CD4-positive, alpha-beta T cell treated with Interleukin-15 for 4 hours (primary cell): ENCODE measurements around the gene FAM168A.

Source experiments
- DNase-seq: peaks from one replicate; pipeline ENCODE4 v3.0.0-alpha.2; 2020; ENCODE audit warnings: low spot score

The FAM168A gene

DNA sequence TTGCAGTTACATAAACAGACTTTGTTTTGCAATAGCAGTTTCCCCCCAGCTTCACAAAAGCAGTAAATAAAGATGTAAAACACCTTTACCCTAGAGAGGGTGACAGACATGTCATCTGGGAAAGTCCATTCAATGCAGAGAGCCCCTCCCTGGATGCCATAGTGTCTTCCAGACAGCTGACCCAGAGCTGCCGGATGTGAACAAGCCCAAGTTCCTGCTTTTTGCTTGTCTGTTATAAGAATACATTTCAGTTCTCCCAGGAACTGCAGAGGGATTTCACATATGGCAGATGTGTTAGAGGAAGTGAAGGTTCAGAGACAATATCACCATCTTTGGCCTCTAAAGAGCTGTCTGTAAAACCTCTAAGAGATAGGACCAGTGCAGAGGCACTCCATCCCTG is 172.8 kb downstream of the FAM168A start:
- no peak for DNase-seq

DNA sequence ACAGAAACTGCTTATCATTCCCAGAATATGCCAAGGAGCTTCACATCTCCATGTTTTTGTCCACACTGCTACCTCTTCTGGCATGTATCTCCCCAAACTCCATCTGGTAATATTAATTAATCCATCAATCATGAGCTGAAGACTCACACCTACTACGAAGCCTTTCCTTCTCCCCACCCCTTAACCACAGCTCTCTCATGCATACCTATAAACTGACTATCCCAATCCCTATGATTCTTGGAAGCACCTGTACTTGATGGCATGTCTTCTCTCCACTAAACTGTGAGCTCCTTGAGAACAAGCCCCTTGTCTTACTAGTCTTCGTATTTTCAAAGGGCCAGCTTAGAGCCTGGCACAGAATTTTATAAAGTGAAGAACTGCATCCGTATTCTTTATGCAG is 174.4 kb downstream of the FAM168A start:
- DNase-seq = no peak

DNA sequence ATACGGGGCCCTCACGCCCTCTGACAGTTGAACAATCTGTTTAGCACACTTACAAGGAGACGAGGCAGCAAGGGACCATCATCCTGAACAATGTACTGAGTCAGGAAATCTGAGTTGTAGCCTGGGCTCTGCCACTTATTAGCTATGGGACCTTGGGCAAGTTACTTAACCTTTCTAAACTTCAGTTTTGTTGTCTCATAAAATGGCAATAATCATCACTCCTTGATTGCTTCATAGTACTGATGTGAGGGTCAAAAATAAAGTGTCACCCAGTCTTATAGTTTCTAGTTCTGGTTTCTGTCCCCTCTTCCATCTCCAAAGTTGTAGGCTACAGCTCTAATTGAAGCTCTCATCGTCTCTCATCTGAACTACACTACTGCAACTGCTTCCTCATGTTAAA is 175.0 kb downstream of the FAM168A start:
- no peak for DNase-seq

DNA sequence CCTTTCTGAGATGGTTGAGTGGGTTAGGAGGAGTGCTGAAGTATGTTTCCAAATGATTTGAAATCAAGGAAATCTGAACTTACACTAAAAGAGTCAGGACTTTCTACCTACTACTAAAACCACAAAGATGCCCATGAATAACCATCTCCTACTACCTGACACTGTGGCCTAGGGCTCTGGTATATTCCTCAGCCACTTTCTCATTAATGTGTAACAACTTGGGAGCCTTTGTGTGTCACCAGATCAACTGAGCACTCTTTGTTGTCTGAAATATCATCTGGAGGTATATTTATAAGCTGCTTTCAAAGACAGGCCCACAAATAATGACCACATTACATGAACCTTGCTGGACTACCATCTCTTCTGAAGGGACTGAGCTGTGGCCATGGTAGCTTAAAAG is 177.8 kb downstream of the FAM168A start:
- DNase-seq = no peak

DNA sequence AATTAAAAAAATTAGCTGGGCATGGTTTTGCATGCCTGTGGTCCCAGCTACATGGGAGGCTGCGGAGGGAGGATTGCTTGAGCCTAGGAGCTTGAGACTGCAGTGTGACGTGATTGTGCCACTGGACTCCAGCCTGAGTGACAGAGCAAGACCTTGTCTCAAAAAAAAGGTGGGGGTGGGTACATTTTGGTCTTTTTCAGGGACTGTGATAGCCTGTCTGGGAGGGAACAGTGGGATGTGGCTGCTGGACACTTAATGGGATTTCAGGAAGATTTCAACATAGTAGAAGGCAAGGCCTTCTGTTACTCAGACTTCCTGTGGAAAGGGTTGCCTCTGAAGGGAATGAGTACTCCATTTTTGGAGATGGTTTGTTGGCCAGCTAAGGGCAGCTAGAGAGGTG is 181.1 kb downstream of the FAM168A start:
- DNase-seq = no peak

DNA sequence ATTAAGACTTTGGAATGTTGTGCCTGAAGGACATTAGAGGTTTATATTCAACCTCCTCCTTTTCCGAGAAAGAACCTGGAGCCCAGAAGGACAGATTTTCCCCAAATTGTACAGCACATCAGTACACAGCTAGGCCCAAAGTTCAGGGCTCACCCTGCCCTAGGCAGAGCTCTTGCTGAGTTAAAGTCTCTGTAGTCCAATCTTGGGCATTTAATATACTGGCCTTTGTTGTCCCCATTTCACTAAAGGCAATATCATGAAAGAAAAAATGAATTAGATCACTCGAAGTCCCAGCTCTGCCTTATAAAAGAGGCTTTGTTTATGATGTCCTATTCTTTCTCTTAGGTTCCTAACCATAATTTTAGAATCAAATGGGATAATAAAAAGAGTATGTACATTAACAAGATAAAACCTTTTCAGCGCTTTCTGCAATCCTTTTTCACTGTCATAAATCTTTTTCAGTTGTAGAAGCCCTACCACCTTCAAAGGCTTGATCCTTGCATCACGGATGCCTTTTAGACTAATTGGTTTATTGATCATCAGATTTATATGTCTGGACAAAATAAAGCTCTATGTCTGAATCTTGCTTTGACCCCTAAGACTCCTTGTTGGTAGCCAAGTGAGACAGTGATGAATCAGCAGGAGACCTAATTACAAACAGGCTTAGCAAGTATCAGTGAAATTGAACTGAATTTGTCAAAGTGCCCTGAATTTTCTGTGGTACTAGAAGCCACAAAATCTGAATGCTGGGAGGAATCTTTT is 181.9 kb downstream of the FAM168A start:
- no peak for DNase-seq

DNA sequence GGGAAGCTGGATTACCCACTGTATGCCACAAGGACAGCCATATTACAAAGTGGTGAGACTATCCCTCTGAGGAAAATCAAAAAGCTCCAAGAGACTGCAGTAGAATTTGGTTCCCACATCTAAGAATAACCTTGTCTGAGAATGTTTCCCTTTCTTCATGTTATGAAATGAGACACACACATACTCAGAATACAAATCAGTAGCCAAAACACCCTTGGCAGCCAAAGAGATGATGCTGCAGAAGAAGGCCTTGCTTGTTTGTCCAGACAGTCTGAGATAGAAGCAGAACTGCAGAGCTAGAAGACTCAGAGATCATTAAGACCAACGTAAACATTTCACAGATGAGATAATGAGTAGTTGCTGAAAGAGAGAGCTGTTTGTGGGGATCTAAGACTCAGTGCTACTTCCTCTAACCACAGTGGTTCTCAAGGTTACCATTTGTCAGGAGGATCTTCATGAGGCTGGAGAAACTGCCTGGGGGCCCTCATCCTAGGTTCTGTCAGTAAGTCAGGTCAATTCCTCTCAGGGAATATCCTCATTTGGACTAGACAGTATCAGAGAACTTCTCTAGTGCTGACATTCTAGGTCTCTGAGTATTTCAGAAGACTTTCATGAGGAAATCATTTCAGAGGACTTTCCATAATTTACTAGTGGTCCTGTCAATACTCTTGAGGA is 182.8 kb downstream of the FAM168A start:
- DNase-seq = no peak

DNA sequence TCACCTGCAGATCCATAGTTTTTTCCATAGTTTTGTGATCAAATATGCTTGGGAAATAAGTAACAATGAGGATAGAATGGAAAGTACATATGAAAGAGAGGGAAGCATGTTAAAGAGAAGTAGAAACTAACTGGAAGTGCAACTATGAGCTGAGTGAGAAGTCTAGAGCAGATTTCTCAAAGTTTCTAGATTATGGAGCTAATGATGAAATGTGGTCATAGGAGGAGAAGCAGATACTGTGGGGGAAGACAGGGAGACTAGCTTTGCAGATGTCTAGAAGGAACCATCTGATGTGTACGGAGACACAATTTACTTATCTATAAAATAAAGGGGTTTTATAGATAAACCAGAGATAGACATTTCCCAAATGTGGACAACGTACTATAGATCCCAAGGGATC is 184.7 kb downstream of the FAM168A start:
- no peak for DNase-seq

DNA sequence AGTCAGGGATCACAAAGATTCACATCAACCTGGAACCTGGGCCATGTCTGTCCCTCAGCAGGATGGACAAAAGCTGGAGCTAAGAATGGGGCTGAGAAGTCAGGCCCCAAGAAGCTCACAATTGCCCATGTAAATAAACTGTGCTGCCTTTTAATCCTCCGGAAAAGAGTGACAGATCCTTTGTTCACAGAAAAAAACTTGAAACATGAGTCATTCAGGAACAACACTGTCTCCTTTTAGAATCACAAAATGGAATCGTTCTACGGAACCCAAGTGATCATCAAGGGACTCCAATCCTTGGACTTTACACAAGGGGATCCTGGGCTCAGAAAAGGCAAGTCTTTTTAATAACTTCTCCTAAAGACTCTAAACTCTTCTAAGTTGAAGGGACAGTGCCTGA is 185.6 kb downstream of the FAM168A start:
- DNase-seq = no peak

DNA sequence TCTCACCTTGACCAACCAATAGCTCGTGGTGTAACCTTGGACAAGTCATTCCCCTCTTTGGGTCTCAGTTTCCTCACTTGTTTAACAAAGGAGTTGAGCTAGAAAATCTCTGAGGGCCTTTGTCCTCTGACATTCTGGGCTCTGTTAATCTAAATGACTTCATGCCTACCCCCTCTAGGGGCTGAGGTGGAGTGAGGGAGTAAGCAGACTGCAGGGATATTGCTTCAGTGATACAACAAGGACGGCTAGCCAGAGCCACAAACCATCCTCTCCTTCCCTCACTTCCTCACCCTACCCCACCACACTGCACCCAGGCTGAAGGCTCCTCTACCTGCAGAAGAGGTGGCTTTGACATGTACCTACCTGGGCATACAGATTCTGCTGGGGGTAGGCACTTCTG is 186.9 kb downstream of the FAM168A start:
- DNase-seq = no peak

DNA sequence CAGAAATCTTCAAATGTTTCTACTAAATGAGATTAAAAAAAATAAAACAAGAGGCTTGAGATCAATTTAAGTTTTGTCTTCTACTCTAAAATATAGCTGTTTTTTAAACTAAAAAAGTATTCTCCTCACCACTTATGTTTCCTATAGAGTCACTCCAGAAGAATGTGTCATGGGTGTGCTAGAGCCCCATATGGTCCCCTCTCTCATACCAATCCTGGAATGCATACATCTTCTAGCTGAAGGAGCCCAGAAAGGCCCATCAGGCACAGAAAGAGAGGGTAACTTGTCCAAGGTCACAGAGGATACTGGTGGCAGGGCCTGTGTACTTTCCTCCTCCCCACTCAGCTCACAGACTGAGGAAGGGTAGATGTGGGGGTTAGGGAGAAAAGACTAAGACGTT is 187.3 kb downstream of the FAM168A start:
- no peak for DNase-seq

DNA sequence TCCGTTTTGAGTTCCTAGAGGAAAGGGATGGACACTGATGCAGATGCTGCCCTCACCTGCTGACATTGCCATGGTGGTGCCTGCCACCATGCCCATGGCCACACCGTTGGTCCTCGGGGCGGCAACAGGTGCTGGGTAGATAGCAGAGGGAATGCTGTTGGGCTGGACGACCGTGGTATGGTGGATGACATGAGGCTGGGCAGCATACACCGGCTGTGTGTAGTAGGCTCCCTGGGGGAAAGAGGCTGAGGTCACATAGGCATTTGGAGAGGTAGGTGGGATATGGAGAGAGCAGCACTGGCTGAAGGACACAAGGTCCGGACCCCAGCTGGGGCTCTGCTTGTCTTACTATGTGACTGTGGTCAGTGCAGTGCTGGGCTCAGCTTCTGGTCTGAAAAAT is 188.5 kb downstream of the FAM168A start:
- DNase-seq = no peak

DNA sequence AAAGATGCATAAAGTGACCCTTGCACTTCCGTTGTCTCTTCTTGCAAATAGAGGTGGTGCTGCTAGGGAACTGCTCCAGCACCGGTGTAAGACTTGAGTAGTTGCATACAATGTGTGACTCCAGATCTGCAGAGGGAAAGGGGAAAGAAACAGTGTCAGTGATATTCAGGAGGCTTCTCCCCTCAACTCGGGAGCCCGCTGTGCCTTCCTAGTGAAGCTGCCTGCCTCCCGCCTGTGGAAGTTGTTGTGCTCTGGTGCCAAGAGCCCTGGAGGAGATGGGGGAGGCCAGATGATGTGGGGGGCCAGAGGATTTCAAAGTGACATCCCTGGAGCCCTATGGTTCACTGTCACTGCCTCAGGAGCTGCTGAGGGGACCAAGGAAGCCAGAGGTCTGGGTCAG is 191.3 kb downstream of the FAM168A start:
- no peak for DNase-seq

DNA sequence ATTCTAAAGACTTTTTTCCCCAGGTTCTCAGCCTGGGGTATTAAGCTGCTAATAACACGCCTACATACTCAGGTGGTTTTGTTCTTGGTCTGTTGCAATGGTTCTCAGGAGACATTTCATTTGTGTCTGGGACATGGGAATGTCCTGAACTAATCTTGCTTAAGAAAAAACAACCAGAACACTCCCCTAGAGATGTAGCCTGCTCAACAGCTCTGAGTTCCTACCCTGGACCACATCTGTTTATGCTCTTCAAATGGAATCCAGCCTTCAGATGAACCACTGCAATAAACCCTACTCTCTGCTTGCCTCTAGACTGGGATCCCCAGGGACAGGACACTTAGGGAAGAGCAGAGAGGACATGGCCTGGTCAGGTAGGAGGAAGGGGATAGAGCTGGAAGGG is 191.8 kb downstream of the FAM168A start:
- DNase-seq = no peak

DNA sequence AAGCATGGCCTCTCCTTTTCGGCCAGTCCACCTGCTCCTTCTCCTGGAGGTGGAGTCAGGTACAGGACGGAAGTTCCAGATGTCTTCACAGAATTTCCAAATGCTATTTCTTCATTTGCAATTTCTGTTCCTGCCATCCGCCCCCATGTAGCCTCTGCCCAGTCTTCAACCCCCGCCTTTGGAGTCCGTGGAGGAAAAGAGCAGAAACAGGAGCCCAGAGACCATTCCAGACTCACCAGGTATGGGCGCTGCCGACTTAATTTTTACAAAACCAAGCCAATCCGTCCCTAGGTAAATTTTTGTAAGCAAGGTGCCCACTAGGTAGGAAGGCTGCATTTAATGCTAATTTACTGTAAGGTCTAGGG is 192.8 kb downstream of the FAM168A start:
- DNase-seq = no peak

DNA sequence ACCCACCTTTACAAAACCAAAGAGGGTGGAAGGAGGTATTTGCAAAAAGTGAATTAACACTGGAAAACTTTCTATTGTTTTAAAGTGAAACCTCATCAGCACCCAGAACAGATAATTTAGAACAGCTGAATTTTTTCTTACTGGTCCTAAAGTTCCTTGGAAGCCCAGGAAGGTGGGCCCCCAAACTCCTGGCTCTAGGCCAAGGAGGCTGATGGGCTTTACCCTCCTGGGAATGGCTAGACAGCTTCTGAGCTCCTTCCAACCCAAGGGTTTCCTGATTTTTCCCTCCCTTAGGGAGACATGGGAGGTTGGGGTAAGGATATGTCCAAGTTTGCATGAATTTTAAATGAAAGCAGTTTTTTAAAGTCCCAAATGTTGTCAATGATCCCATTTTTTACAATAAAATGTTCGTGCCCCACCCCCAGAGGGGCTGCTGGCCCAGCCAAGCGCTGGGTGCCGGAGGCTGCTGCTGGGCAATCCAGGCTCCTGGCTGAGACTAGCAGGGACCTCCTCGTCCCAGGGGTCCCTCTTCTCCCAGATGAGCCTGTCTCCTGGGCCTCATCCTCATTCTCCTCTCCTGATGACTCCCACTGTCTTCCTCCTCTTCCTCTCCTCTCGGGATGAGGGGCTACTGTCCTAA is 193.3 kb downstream of the FAM168A start:
- no peak for DNase-seq

DNA sequence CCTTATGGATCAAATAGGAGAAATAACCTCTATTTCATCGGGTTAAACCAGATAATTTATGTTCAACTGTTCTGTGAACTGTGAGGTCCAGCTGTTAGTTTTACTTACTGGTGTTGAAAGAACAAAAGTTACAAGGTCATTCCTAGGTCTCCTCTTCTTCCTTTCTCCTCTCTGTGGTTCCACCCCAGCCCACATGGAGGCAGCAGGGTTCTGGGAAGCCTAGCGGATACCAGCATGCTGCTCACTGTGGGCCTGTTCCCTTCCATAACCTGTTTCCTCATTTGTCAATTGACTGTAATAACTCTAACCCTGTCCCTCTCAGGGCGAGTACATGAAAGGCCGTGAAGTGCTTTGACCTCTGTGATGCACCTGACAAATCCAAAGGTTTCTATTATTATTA is 193.9 kb downstream of the FAM168A start:
- no peak for DNase-seq

DNA sequence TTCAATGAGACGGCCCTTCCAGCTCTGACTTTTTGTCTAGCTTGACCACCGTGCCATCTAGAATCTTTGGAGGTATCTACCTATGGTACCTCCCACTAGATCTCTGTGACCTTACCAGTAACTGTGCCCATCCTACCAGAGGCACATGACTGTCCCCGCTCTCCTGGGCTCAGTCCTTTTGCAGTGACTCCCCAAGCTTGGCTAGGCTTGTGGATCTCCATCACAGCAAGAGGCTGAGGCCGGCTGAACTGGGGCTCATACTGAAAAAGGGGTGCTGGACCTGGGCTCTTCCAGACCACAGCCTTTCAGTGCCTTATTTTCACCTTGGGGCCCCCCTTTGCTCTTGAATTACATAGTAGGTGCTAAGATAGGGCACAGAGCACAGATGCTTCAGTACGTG is 194.4 kb downstream of the FAM168A start:
- DNase-seq = no peak

DNA sequence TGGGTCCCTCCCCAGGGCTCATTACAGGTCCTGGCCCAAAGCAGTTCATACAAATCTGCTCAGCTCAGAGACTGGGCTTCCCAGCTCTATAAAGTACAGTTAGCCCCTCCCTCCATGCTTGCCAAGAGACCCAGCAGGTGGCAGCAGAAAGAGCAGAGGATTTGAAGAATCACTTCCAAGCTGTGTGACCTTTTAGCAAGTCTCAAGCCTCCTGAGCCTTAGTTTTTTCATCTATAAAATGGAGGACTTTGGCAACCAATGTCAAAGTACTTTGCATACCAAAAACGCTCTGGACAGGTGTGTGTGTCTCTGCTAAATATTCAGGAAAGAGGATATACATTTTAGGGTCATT is 195.1 kb downstream of the FAM168A start:
- DNase-seq = no peak

DNA sequence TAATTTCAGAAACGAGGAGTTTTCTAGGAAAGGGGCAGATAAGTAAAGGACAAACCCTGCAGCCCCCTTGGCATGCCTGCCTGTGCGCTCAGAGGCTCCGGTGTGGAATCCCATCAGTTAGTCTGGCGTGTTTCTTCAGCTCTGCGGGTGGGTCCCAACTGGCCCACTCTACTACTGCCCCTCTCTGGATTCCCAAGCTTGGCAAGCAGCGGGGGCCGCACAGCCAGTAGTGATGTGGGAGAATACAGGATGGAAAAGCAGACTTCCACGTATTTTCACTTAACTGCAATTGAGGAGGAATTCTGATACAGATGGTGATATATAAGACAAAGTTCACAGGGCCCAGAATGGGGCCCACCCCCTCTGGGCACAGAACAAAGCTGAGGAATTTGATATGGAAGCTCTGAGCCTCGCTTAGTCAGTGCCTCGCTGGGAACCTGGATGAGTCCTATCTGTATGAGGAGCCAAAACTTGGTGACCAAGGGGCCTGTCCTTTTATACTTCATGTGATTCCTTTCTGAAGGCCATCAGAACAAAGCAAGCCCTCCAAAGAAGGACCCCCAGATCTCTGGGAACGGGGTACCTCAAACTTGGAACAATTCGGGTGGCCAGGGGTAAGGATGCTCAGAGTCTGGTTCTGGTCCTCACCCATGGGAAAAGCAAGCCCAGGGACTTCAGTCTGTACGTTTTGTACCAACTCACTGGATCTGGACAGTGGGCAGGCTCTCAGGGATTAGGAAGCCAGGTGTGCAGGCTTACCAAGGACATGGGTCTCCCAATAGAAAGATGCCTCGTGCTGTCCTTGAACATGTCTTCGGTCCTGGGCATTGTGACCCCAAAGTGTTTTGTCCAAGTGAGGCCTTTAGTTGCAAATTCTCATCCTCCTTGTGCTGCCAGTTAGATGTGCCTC is 195.7 kb downstream of the FAM168A start:
- DNase-seq = no peak

DNA sequence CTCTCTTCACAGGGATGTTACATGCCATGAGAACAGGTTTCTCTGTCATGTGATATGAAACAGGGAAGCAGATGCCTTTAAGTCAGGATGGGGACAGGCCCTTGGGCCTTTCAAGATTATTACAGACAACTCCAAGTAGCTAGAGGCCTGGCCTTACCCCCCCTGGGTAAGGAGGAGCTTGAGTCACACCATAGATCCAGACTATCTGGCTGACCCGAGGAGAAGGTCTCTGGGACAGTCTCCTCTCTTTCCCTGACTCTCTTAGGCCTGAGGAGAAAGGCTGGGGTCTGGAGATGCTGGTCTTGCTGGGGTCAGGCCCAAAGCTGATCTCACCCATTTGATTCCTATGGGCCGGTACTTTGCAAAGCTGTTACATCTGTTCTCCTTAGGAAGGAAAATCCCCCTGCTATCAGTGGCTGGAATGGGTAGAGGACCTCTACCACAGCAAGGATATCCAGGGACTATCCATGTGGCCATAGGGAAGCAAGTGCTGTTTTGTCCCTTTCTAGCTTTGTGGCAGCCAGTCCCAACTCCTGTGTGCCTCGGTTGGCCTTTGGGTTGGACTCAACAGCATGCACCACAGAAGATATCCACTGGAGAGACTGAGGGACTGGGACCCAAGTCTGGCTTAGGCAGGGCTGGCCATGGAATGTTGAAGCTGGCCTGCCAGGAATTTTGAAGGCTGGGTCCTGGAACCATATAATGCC is 196.5 kb downstream of the FAM168A start:
- no peak for DNase-seq

DNA sequence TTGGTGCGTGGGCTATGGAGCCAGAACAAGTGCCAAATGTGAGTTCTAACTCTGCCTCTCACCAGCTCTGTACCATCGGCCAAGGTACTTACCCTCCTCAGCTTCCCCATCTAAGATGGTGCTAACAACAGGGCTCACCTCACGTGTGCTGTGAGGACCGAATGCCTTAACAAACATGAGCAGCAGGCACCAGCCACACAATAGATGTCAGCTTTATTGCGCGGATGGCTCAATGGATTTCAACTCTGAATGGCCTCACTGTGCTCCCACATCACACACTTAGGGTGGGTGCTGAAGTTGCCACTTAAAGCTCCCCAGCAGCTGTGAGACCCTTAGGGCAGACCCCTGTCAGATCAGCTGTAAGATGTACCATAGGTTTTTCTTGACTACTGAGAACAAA is 197.6 kb downstream of the FAM168A start:
- no peak for DNase-seq
